HFFc6 (cell line): ENCODE measurements around the gene FFAR1. TPM values are rescaled to one million over a fixed set of nuclear protein-coding genes. Genes with fewer than 3 reads are reported as not detected.

Experiments used
- DNase-seq: peaks from one replicate; pipeline ENCODE4 v3.0.0-alpha.2; 2018
- H3K27ac Mint-ChIP-seq: 2 replicates; pipeline ENCODE4 v1.8.0; 2020; ENCODE audit warnings: mild to moderate bottlenecking, mixed read lengths
- H3K27me3 Mint-ChIP-seq: 2 replicates; pipeline ENCODE4 v1.8.0; 2021; ENCODE audit warnings: mild to moderate bottlenecking, moderate library complexity, mixed read lengths; ENCODE audit not compliant: insufficient read depth
- H3K36me3 Mint-ChIP-seq: 2 replicates; pipeline ENCODE4 v1.8.0; 2021; ENCODE audit warnings: low read depth, mixed read lengths
- H3K4me1 Mint-ChIP-seq: 2 replicates; pipeline ENCODE4 v1.8.0; 2020; ENCODE audit warnings: low read depth, mixed read lengths
- H3K4me3 Mint-ChIP-seq: 2 replicates; pipeline ENCODE4 v1.8.0; 2020; ENCODE audit warnings: mild to moderate bottlenecking, moderate library complexity, mixed read lengths
- H3K9me3 Mint-ChIP-seq: 2 replicates; pipeline ENCODE4 v1.8.0; 2020; ENCODE audit warnings: mild to moderate bottlenecking, mixed read lengths
- total RNA-seq, 6 experiments: library from RNA; stranded (reverse); fragmentation: NEBNext Ultra II Directional; extraction: Animal tissue kit (Norgen Biotek cat#: 25700); gene quantifications; 2 replicates in 1 of 6; 3 replicates in 5 of 6; pipeline ENCODE4 v1.2.3, GENCODE V29; 2021
- TF ChIP-seq, protein P1 (sequence below): fragments of 200-600 bp; sonication (generic); IDR thresholded peaks from 2 replicates; pipeline ENCODE4 v1.5.0; 2021; ENCODE audit warnings: antibody characterized with exemption, mild to moderate bottlenecking

Gene FFAR1
- total RNA-seq, 6 experiments from 2014 or later = not detected

- no peaks in the 10 kb centered on the region for H3K36me3 Mint-ChIP-seq
- TF ChIP-seq, protein P1, sequence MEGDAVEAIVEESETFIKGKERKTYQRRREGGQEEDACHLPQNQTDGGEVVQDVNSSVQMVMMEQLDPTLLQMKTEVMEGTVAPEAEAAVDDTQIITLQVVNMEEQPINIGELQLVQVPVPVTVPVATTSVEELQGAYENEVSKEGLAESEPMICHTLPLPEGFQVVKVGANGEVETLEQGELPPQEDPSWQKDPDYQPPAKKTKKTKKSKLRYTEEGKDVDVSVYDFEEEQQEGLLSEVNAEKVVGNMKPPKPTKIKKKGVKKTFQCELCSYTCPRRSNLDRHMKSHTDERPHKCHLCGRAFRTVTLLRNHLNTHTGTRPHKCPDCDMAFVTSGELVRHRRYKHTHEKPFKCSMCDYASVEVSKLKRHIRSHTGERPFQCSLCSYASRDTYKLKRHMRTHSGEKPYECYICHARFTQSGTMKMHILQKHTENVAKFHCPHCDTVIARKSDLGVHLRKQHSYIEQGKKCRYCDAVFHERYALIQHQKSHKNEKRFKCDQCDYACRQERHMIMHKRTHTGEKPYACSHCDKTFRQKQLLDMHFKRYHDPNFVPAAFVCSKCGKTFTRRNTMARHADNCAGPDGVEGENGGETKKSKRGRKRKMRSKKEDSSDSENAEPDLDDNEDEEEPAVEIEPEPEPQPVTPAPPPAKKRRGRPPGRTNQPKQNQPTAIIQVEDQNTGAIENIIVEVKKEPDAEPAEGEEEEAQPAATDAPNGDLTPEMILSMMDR = no peak
- no peak for DNase-seq
- no peaks in the 10 kb centered on the region for H3K4me1 Mint-ChIP-seq
- no peak overlapping the region for H3K27ac Mint-ChIP-seq
- peaks cover 61% of the 10 kb centered on the region for H3K27me3 Mint-ChIP-seq
- H3K4me3 Mint-ChIP-seq = no peak overlapping the region
- H3K9me3 Mint-ChIP-seq = no peaks in the 10 kb centered on the region
These were observed 9.8 kb upstream of the FFAR1 start for GRCh38 chr19:35337984-35338296.

GRCh38 chr19:35340431-35340830 lies 7.3 kb upstream of the FFAR1 start:
- TF ChIP-seq, protein P1 = no peak
- Mint-ChIP-seq H3K27ac (no peak overlapping the region), H3K27me3 (peaks cover 59% of the 10 kb centered on the region), H3K4me3 (no peak overlapping the region), H3K9me3 (no peaks in the 10 kb centered on the region), H3K36me3 (no peaks in the 10 kb centered on the region), H3K4me1 (no peaks in the 10 kb centered on the region)
- DNase-seq = no peak

GRCh38 chr19:35341006-35341405 lies 6.7 kb upstream of the FFAR1 start:
- H3K27ac Mint-ChIP-seq = no peak overlapping the region
- no peaks in the 10 kb centered on the region for H3K9me3 Mint-ChIP-seq
- TF ChIP-seq, protein P1 = no peak
- no peaks in the 10 kb centered on the region for H3K4me1 Mint-ChIP-seq
- no peak overlapping the region for H3K4me3 Mint-ChIP-seq
- no peak for DNase-seq
- no peaks in the 10 kb centered on the region for H3K36me3 Mint-ChIP-seq
- H3K27me3 Mint-ChIP-seq = peaks cover 57% of the 10 kb centered on the region

DNA sequence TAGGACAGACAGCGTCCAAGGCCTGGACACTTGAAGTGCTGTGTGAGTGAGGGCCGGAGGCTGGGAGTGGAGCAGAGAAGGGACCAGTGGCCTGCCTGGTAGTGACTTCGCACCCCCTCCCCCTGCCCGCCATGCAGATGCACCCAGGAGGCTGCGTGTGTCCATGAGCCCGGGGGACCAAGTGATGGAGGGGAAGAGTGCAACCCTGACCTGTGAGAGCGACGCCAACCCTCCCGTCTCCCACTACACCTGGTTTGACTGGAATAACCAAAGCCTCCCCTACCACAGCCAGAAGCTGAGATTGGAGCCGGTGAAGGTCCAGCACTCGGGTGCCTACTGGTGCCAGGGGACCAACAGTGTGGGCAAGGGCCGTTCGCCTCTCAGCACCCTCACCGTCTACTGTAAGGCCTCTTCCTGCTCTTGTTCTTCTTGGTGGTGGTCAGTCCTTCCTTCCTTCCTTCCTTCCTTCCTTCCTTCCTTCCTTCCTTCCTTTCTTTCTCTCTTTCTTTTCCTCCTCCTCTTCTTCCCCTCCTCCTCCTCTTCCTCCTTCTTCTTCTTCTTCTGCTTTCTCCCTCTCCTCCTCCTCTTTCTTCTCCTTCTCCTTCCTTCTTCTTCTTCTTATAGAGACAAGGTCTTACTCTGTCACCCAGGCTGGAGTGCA lies 6.0 kb upstream of the FFAR1 start:
- DNase-seq = no peak
- H3K36me3 Mint-ChIP-seq = no peaks in the 10 kb centered on the region
- peaks cover 54% of the 10 kb centered on the region for H3K27me3 Mint-ChIP-seq
- no peaks in the 10 kb centered on the region for H3K4me1 Mint-ChIP-seq
- H3K9me3 Mint-ChIP-seq = no peaks in the 10 kb centered on the region
- no peak overlapping the region for H3K4me3 Mint-ChIP-seq
- TF ChIP-seq, protein P1 = no peak
- H3K27ac Mint-ChIP-seq = no peak overlapping the region

- peaks cover 49% of the 10 kb centered on the region for H3K27me3 Mint-ChIP-seq
- TF ChIP-seq, protein P1 = no peak
- H3K4me1 Mint-ChIP-seq = no peaks in the 10 kb centered on the region
- H3K4me3 Mint-ChIP-seq = no peak overlapping the region
- DNase-seq = no peak
- no peaks in the 10 kb centered on the region for H3K36me3 Mint-ChIP-seq
- no peaks in the 10 kb centered on the region for H3K9me3 Mint-ChIP-seq
- H3K27ac Mint-ChIP-seq = no peak overlapping the region
These were observed 5.3 kb upstream of the FFAR1 start for GRCh38 chr19:35342430-35342829.
